GM12878 (cell line): ENCODE measurements around the gene COMMD7. TPM values are rescaled to one million over a fixed set of nuclear protein-coding genes. Genes with fewer than 3 reads are reported as not detected.

Source experiments
- ATAC-seq: fragments of 200-7000 bp; cut with Tn5 transposase; 3 replicates; pipeline ENCODE4 v1.9.1; 2020; ENCODE audit warnings: mild to moderate bottlenecking, moderate library complexity
- BruUV-seq: library from RNA; stranded (reverse); fragments of 400-500 nt; replicated peaks from 2 replicates; lab custom pipeline; 2021; lab: Mats Ljungman, UMichigan
- CTCF ChIA-PET: fragments of 300-600 bp; sonication (Branson Sonifier 250); formaldehyde crosslinking; extraction: SDS; loops from one replicate; lab custom pipeline; 2021; ENCODE audit warnings: inconsistent platforms; lab: Yijun Ruan, JAX
- POLR2A ChIA-PET: fragments of 350-600 bp; formaldehyde crosslinking; extraction: SDS; loops from one replicate; lab custom pipeline; 2021; ENCODE audit warnings: inconsistent platforms; lab: Charles Lee
- RAD21 ChIA-PET: fragments of 300-600 bp; sonication (Branson Sonifier 250); formaldehyde crosslinking; loops from one replicate; lab custom pipeline; 2023; ENCODE audit warnings: antibody characterized with exemption; ENCODE audit not compliant: unreplicated experiment; lab: Charles Lee
- SMC1A ChIA-PET: fragments of 300-600 bp; sonication (Branson Sonifier 250); formaldehyde crosslinking; loops from one replicate; lab custom pipeline; 2023; ENCODE audit not compliant: unreplicated experiment, uncharacterized antibody; lab: Charles Lee
- DNase-seq: peaks from one replicate; pipeline ENCODE4 v3.0.0-alpha.2; 2011; ENCODE audit warnings: low read depth, low spot score
- FAIRE-seq: peaks from 3 replicates; lab custom pipeline; 2011; peaks lifted over from hg19 to GRCh38; lab: Jason Lieb, UNC
- H2AFZ ChIP-seq: 2 replicates; pipeline ENCODE4 v1.6.0; 2011; ENCODE audit warnings: low read depth, low read length, control low read depth; ENCODE audit not compliant: control insufficient read depth
- H3K27ac ChIP-seq: 2 replicates; pipeline ENCODE4 v1.5.1; 2011; ENCODE audit warnings: control low read depth; ENCODE audit not compliant: control insufficient read depth, insufficient read depth
- H3K27me3 ChIP-seq, 2 experiments: replicated peaks in 1 of 2; 2 replicates each; pipeline versions ENCODE4 v1.6.0 to v1.6.1; 2011; ENCODE audit warnings: low read length in 1 of 2; ENCODE audit not compliant: control insufficient read depth in 2 of 2, insufficient read depth in 2 of 2
- H3K36me3 ChIP-seq, 2 experiments: 2 replicates each; pipeline ENCODE4 v1.5.1; 2011; ENCODE audit warnings: low read length in 1 of 2; ENCODE audit not compliant: control insufficient read depth in 2 of 2, insufficient read depth in 2 of 2
- H3K4me1 ChIP-seq: 2 replicates; pipeline ENCODE4 v1.6.1; 2011; ENCODE audit warnings: mild to moderate bottlenecking, low read length, moderate library complexity, mixed read lengths; ENCODE audit not compliant: control insufficient read depth, insufficient read depth
- H3K4me2 ChIP-seq: 2 replicates; pipeline ENCODE4 v1.6.0; 2011; ENCODE audit warnings: control low read depth; ENCODE audit not compliant: control insufficient read depth, insufficient read depth
- H3K4me3 ChIP-seq: fragments of 200-600 bp; sonication (generic); 2 replicates; pipeline ENCODE4 v1.5.1; 2016
- H3K79me2 ChIP-seq: 2 replicates; pipeline ENCODE4 v1.6.0; 2011; ENCODE audit warnings: low read length; ENCODE audit not compliant: control insufficient read depth, insufficient read depth
- H3K9ac ChIP-seq: 2 replicates; pipeline ENCODE4 v1.8.0; 2011; ENCODE audit warnings: low read length, control low read depth, mixed read lengths; ENCODE audit not compliant: control insufficient read depth, insufficient read depth
- H3K9me3 ChIP-seq: replicated peaks from 3 replicates; pipeline ENCODE4 v1.5.1; 2011; ENCODE audit warnings: mild to moderate bottlenecking, low read length; ENCODE audit not compliant: control insufficient read depth, insufficient read depth
- H4K20me1 ChIP-seq: 2 replicates; pipeline ENCODE4 v1.6.0; 2011; ENCODE audit not compliant: control insufficient read depth, insufficient read depth
- BCL11A ChIP-seq: IDR thresholded peaks from 2 replicates; pipeline ENCODE4 v1.6.1; 2011; ENCODE audit warnings: low read depth, low read length
- CHD2 ChIP-seq: IDR thresholded peaks from 2 replicates; pipeline ENCODE4 v1.6.1; 2011; ENCODE audit warnings: low read depth, low read length, improper control_type of control experiment, borderline replicate concordance
- FOS ChIP-seq: IDR thresholded peaks from 3 replicates; pipeline ENCODE4 v1.6.1; 2011; ENCODE audit warnings: borderline replicate concordance; ENCODE audit not compliant: insufficient read length; ENCODE audit errors: extremely low read depth
- FOXM1 ChIP-seq: IDR thresholded peaks from 2 replicates; pipeline ENCODE4 v1.6.1; 2012; ENCODE audit warnings: low read depth, mild to moderate bottlenecking, inconsistent platforms, low read length, moderate library complexity
- MYB ChIP-seq: fragments of 150-350 bp; IDR thresholded peaks from 2 replicates; pipeline ENCODE4 v1.6.1; 2014; ENCODE audit warnings: mild to moderate bottlenecking, low read depth, low read length, borderline replicate concordance
- POLR2AphosphoS5 ChIP-seq: IDR thresholded peaks from 2 replicates; pipeline ENCODE4 v1.6.1; 2011; ENCODE audit warnings: mild to moderate bottlenecking, low read length, inconsistent platforms
- SMAD1 ChIP-seq: fragments of 450-650 bp; IDR thresholded peaks from 2 replicates; pipeline ENCODE4 v1.6.1; 2018; ENCODE audit warnings: mild to moderate bottlenecking, low read depth; ENCODE audit not compliant: partially characterized antibody
- TARDBP ChIP-seq: IDR thresholded peaks from 2 replicates; pipeline ENCODE4 v1.6.1; 2016; ENCODE audit warnings: borderline replicate concordance
- ZNF207 ChIP-seq: fragments of 450-650 bp; IDR thresholded peaks from 2 replicates; pipeline ENCODE4 v1.6.1; 2014; ENCODE audit warnings: antibody characterized with exemption, mild to moderate bottlenecking, borderline replicate concordance
- ZNF622 ChIP-seq: fragments of 450-650 bp; IDR thresholded peaks from 2 replicates; pipeline ENCODE4 v1.6.1; 2017; ENCODE audit warnings: mild to moderate bottlenecking, inconsistent platforms
- ZSCAN29 ChIP-seq: fragments of 450-650 bp; IDR thresholded peaks from 2 replicates; pipeline ENCODE4 v1.6.1; 2017; ENCODE audit warnings: mild to moderate bottlenecking, moderate library complexity
- WGBS: methylation state at CpG from one replicate; pipeline ENCODE4 v1.1.6; 2016; ENCODE audit warnings: low lambda C conversion rate; ENCODE audit not compliant: insufficient replicate concordance, insufficient coverage; ENCODE audit errors: missing lambda C conversion rate; 5-methylcytosine and 5-hydroxymethylcytosine counted together
- in situ Hi-C: fragments of 300-500 bp; cut with MboI; formaldehyde crosslinking; loops from 9 replicates; pipeline ENCODE4 v1.14.3; 2018; ENCODE audit warnings: mixed read lengths
- intact Hi-C: fragments of 100-400 bp; cut with micrococcal nuclease; formaldehyde crosslinking; loops from one replicate; pipeline ENCODE4 v1.14.2; 2022; ENCODE audit not compliant: unreplicated experiment
- polyA plus RNA-seq, 11 experiments: library from polyadenylated mRNA; depleted of rRNA in 4 of 11; unstranded in 6 of 11; stranded (reverse) in 5 of 11; fragments of >200 nt; fragmentation: Nextera tagmentation in 4 of 11; fragmentation: Illumina TruSeq in 1 of 11; extraction: Ambion mirVana in 4 of 11; extraction: Trizol in 1 of 11; gene quantifications; 1 replicate in 1 of 11; 2 replicates in 10 of 11; pipeline versions ENCODE4 v1.2.1 to v1.2.3, GENCODE V29; 2011 to 2016; ENCODE audit warnings: inconsistent platforms in 2 of 11, missing spikeins in 2 of 11, low read depth in 1 of 11
- total RNA-seq, 4 experiments: library from RNA; depleted of rRNA in 3 of 4; stranded (reverse); fragments of >200 nt in 3 of 4; fragmentation: Illumina TruSeq in 1 of 4; extraction: Trizol in 1 of 4; gene quantifications; 2 replicates each; pipeline versions ENCODE4 v1.2.1 to v1.2.3, GENCODE V29; 2013 to 2021
- TF ChIP-seq, protein P1 (sequence below): IDR thresholded peaks from 2 replicates; pipeline ENCODE4 v1.6.1; 2011; ENCODE audit warnings: mild to moderate bottlenecking, low read depth, low read length, moderate library complexity; ENCODE audit not compliant: insufficient replicate concordance

COMMD7 gene
- total and polyA plus RNA-seq, 10 of the 15 experiments (the other 5 are each of a cell fraction or from before 2014, with no cell fraction given), result 9.1 to 61.0 (median 27.7) TPM

DNA sequence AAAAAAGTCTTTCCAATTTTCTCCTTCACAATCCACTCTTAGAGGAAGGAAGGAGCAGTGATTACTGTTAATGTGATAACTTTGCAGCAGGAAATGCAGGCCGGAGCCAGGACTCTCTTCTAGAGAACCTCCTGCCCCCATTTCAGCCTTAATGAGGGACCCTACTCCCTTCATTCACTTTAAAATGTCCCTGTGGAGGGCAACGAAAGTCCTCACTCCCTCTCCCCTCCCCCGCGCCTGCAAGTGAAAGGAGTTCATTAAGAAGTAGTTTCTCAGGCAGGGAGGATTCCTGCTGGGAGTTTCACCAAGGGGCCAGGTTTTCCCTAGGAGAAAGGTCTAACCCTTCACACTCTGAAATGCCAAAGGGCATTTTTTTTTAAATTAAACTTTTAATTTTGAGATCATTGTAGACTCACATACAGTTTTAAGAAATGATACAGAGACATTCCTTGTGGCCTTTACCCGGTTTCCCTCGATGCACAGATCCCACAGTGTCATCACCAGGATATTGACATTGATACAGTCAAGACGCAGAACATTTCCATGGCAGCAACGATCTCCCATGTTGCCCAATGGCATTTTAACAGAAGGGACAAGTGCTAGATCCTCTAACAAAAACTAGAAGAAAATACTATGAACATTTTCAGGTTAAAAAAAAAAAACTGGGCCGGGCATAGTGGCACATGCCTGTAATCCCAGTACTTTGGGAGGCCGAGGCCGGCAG, 6.8 kb upstream of the COMMD7 start (continued):
- TF ChIP-seq, protein P1, sequence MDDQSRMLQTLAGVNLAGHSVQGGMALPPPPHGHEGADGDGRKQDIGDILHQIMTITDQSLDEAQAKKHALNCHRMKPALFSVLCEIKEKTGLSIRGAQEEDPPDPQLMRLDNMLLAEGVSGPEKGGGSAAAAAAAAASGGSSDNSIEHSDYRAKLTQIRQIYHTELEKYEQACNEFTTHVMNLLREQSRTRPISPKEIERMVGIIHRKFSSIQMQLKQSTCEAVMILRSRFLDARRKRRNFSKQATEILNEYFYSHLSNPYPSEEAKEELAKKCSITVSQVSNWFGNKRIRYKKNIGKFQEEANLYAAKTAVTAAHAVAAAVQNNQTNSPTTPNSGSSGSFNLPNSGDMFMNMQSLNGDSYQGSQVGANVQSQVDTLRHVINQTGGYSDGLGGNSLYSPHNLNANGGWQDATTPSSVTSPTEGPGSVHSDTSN, result no peak
- no peak for TF ChIP-seq ZNF622
- no peak for TF ChIP-seq TARDBP
- TF ChIP-seq FOS, result no peak
- TF ChIP-seq ZNF207, result no peak
- no peak for TF ChIP-seq CHD2
- TF ChIP-seq ZSCAN29, result no peak
- no peak for TF ChIP-seq FOXM1
- TF ChIP-seq, all 136 proteins: peak for 0

DNA sequence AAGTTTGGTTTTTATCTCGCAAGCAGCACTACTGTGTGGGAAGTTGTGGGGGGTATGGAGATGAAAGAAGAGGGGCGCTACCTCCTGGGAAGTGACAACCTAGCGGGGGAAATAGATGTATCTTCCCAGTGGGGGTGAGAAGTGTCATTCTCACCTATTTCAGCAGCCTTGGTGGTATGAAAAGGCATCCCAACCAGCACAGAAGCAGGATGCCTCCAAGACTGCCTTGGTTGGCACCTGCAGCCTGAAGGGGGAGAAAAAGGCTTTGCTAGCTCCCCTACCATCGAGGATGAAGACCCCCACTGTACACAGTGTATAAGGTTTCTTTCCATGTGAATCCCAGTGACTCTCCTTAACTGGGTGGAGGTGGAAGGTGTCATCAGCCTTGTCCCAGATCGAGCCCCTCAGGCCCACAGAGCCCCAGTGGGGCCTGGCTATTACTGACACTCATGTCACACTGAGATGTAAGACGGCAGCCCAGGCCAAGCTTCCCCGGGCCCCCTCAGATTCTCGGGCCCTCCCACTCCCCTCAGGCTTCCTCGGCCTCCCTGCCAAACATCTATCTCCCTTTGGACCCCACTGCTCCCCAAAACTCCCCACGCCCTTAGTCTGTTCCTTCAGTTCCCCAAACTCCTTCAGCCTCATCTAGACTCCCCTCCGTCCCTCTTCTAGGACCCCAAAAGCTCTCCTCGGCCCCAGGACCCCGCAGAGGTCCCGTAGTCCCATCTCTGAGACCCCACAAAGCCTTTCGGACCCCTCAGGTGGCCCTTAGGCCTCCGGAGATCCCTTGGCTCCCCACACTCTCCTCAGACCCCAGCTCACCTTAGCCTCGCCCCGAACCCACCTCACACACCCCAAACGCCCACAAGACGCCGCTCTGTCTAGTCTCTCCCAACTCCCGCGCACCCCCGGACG, 688 bp downstream of the COMMD7 start:
- peak overlapping the region; percentile 91 for H3K4me3 ChIP-seq
- no peaks in the 10 kb centered on the region for H3K9me3 ChIP-seq
- H4K20me1 ChIP-seq, result no peaks in the 10 kb centered on the region
- no peaks in the 10 kb centered on the region for H3K27me3 ChIP-seq
- RAD21 ChIA-PET, result interaction anchor here (1.6 to 1.8 kb wide), 2 partner anchors 34 to 36 kb away, joined by 5 to 7 read pairs; no protein-coding TSS in a partner anchor
- POLR2A ChIA-PET, result interaction anchor here (1.3 kb wide), 1 partner anchor 78 kb away, joined by 3 read pairs; no protein-coding TSS in a partner anchor
- H3K36me3 ChIP-seq, result no peaks in the 10 kb centered on the region
- SMC1A ChIA-PET, result interaction anchor here (1.0 to 1.9 kb wide), 4 partner anchors 11 to 84 kb away, joined by 3 to 6 read pairs (median 4); partner anchors contain the start of gene C20orf203
- in situ Hi-C loops (no loop called here), intact Hi-C loops (no loop called here)
- H3K4me1 ChIP-seq, result peaks cover 17% of the 10 kb centered on the region
- TF ChIP-seq SMAD1 (no peak), MYB (no peak), POLR2AphosphoS5 (no peak), BCL11A (no peak)
- ATAC-seq (peak; percentile 57), DNase-seq (no peak), FAIRE-seq (peak; percentile 7)
- TSS peak; percentile 73 for BruUV-seq
- peak overlapping the region; percentile 61 for H3K27ac ChIP-seq
- H3K79me2 ChIP-seq, result peaks cover 7% of the 10 kb centered on the region
- H3K9ac ChIP-seq, result peak overlapping the region; percentile 86
- CTCF ChIA-PET, result interaction anchor here (0.6 to 2.8 kb wide), 4 partner anchors 31 to 69 kb away, joined by 3 to 9 read pairs (median 6); partner anchors contain the start of gene C20orf203
- H2AFZ ChIP-seq, result peak overlapping the region; percentile 88
- H3K4me2 ChIP-seq, result peak overlapping the region; percentile 98
- 8% methylated on average over 17 of the region's 25 CpGs for WGBS
